ENCODE measurements around the gene C2CD3. TPM values are rescaled to one million over a fixed set of nuclear protein-coding genes. Genes with fewer than 3 reads are reported as not detected.

Gene C2CD3
- total RNA-seq, 1 experiment from 2014 or later: 22.0 TPM

- H3K14ac ChIP-seq (ENCODE audit: insufficient read depth, low read length): no peak overlapping the region
- no peak overlapping the region for H3T11ph ChIP-seq (ENCODE audit: low read length)
- H3K36me3 Mint-ChIP-seq (ENCODE audit: insufficient read depth in 1 of 3, low read depth in 3 of 3): peaks cover 0 to 21% (median 12%) of the 10 kb centered on the region in 3 experiments; a peak in 5 of 7 replicates
- no peak overlapping the region for H3K23ac ChIP-seq (ENCODE audit: insufficient read length, low read depth, low read length)
- no peak overlapping the region for H4K8ac ChIP-seq (replicated peaks; ENCODE audit: insufficient read length, low read depth, low read length)
- H4K91ac ChIP-seq (ENCODE audit: insufficient read length, low read depth, low read length): no peak overlapping the region
- peaks cover 0 to 1% of the 10 kb centered on the region in 2 experiments; a peak in 1 of 4 replicates for H3K4me1 Mint-ChIP-seq
- H2BK5ac ChIP-seq (ENCODE audit: insufficient read length, low read length): no peak overlapping the region
- no peak for TF ChIP-seq CTCF (conservative IDR thresholded peaks at IDR 0.05)
- H3K4me2 ChIP-seq (ENCODE audit: insufficient read depth, insufficient read length, low read length): no peak overlapping the region
- H3K9me3 Mint-ChIP-seq: no peaks in the 10 kb centered on the region
- no peak overlapping the region for H2BK20ac ChIP-seq (ENCODE audit: low read depth, low read length, poor library complexity, severe bottlenecking)
- H3K79me2 ChIP-seq (ENCODE audit: insufficient read depth, low read length): no peaks in the 10 kb centered on the region
- no peak for DNase-seq
- no peak overlapping the region for H3K4me3 Mint-ChIP-seq
- H2BK12ac ChIP-seq (ENCODE audit: insufficient read length, low read depth, low read length): no peak overlapping the region
- H2BK120ac ChIP-seq (ENCODE audit: low read depth, low read length, poor library complexity, severe bottlenecking): no peak overlapping the region
- no peaks in the 10 kb centered on the region; the same call in 1 of the 2 replicates for H3K27me3 Mint-ChIP-seq (ENCODE audit: low read depth)
- no peaks in the 10 kb centered on the region for H3K27me3 ChIP-seq (ENCODE audit: insufficient read depth, low read length)
- no peak overlapping the region for H3K9ac ChIP-seq (ENCODE audit: extremely low read depth, insufficient read length, low read length)
- WGBS (ENCODE audit: extremely low coverage, insufficient read length, low lambda C conversion rate): no CpG with 5 or more reads among the region's 5 CpGs
- no peaks in the 10 kb centered on the region for H3K4me1 ChIP-seq (ENCODE audit: insufficient read depth, low read length)
- no peak overlapping the region for H2BK15ac ChIP-seq (ENCODE audit: low read depth, low read length)
- H4K20me1 ChIP-seq (ENCODE audit: control insufficient read depth, insufficient read depth, insufficient read length): no peaks in the 10 kb centered on the region
- no peak overlapping the region for H3K4ac ChIP-seq (ENCODE audit: low read depth, low read length)
- H3K23me2 ChIP-seq (ENCODE audit: insufficient read length, low read depth, low read length, poor library complexity, severe bottlenecking): no peaks in the 10 kb centered on the region
- H2AK5ac ChIP-seq (ENCODE audit: insufficient read length, low read length): no peak overlapping the region
- no peak overlapping the region for H2AFZ ChIP-seq (ENCODE audit: low read length)
- no peak overlapping the region for H3K56ac ChIP-seq (ENCODE audit: insufficient read length, low read depth, low read length)
- H3K27ac Mint-ChIP-seq: no peak overlapping the region
- no peaks in the 10 kb centered on the region for H3K9me3 ChIP-seq (ENCODE audit: control insufficient read depth, low read depth, low read length)
- H3K79me1 ChIP-seq (ENCODE audit: insufficient read depth, low read depth, low read length, poor library complexity, severe bottlenecking): no peaks in the 10 kb centered on the region
- no peak overlapping the region for H4K5ac ChIP-seq (ENCODE audit: insufficient read length, low read depth, low read length)
- no peak overlapping the region for H3K18ac ChIP-seq (ENCODE audit: insufficient read length, low read depth, low read length)
- no peak overlapping the region for H3K27ac ChIP-seq (ENCODE audit: insufficient read length, low read depth, low read length)
These were observed 154.7 kb downstream of the C2CD3 start for GRCh38 chr11:74015919-74016684.

Data from H9 (cell line).